Activated CD4-positive, alpha-beta T cell treated with anti-CD3 and anti-CD28 coated beads, Interleukin-2, amount 50 U/mL, for 1 hour (primary cell): ENCODE results near the gene ZNF292.
"Not testable (repeated sequence)": the region's sequence is repeated elsewhere in the genome, so short reads cannot be mapped to it uniquely, and the experiment has no call there.

ENCODE experiments used
- DNase-seq: peaks from one replicate; pipeline ENCODE4 v3.0.0-alpha.2; 2020

ZNF292 gene

DNA sequence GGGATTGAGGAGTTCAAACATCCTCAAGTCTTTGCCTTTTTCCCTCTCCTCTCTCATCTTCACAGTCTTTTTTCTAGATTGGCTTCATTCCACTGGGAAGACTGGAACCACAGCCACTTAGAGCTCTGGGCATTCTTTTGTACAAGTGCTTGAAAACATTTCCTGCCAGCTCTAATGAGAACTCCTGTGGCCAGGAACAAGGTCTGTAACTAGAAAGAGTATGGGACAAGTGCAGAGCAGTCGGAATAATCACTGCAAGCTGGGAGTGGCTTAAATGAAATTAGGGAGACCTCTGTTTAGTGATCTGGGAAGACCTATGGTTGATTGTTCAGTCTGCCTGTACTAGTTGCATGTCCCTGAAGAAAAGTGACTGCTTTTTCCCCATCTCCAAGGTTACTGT is 126.1 kb downstream of the ZNF292 start:
- DNase-seq, result no peak

DNA sequence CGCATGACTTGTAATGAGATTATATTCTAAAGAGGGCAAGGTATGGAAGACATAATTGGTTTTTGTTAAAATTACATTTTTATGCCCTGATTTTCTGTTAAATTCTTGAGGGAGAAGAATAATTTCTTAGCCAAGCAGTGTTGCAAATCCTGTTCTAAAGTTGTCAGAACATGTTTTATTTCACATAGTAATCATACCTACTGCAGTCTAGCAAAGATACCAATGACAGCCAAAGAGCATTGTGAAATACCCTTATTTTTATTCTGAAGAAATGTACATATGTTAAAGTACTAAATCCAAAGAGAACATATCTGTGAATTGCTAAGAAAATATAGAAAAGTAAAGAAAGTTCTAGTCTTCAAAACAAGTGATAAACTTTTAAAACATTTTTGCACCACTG is 127.4 kb downstream of the ZNF292 start:
- DNase-seq, result no peak

DNA sequence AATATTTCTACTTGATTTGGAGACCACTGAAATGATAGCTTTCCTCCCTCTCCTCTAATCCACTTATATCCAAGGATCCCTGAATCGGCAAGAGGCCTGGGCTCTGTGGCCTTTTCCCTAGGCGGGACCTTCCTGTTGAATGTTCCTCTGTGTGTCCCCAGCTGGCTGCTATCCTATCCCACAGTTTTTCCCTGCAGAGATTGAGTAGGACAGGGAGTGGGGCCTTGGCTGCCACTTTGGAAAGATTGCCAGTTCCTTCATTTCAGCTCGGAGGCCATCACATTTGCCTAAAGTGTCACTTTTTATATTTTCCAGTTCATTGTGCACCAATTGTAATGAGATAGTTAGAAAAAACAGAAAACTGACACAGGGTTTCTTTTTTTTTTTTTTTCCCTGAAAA is 128.1 kb downstream of the ZNF292 start:
- no peak for DNase-seq

DNA sequence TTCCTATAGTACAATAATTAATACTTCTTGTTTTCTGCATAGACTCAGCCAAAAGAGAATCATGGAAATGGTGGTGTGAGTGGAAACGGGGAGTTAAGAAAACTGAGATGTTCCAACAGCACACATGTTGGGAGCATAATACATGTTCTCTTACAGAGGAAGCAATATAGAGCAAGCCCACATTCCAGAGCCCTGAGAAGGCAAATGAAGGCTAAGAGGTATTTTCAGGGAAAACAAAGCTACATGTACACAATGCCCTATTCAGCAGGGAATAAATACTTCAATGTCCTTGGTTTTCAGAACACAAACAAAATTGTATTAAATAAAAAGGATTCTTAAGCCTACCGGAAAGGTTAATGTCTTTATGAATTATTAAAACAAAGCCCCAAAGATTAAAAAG is 131.9 kb downstream of the ZNF292 start:
- DNase-seq, result no peak

DNA sequence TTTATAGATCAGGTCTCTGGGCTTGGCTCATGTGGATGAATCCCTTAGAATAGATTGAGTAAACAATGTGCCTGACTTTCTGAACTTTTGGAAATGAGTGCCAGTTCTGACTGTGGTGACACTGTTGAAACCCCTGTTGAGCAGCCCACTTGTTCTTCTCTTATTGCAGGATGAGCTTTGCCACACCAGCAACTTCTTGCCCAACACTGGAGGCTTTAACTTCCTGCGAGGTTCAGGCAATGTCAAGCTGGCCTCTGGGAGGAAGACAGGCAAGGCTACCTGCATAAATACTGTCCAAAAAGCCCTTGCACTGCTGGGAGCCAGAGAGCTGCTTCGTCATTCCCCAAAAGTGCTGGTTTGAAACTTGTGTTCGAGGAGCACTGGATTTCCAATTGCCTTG is 134.2 kb downstream of the ZNF292 start:
- DNase-seq, result no peak

DNA sequence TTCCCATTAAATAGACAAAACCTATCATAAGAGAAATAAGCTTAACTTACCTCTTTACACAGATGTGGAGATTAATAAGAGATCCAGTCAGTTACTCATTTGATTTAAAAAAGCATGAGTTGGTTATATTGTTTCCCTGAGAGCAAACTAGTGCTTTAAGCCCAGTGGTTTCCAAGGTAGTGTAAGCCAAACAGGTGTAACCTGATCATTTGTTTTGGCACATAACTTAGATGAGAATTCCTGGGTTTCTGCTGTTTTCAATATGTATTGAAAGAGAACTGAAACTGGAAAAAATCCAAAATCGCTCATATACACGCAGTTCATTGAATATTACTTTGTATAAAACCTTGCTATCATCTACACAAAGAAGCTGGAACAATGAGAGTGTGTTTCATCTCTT is 136.5 kb downstream of the ZNF292 start:
- no peak for DNase-seq

DNA sequence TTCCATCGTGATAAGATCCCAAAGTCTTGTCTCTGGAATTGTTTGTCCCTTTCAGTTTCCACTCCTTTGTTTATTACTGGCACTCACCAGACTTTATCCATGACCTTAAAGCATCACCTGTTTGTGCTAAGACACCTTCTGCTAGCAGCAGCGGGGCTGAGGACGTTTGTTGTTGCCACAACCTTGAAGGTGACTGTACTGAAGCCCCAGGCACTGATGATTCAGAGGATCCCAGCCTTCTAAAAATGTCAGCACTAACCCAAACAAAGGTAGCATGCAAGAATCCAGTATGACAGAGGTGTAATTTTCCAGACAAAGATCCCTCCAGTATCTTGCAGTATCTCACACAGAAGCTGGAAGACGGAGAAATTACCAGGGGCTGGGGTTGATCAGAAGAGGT is 138.2 kb downstream of the ZNF292 start:
- no peak for DNase-seq

DNA sequence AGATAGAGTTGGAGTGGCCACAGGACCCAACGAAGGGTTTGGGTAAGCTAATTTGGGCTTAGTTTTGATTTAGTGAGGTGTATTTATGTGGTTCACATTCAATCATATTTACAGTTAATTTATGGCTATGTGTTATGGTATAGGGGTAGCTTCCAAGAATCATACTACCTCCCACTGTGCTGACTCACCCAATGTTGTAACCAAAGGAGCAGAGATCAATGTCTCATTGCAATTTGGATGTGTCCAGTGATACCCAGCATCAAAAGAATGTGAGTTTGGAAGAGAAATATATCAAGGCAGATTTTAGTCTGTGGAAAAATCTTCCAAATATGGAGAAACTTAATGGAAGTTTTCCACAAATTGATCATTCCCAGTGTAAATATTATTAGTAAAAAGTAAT is 141.8 kb downstream of the ZNF292 start:
- no peak for DNase-seq

DNA sequence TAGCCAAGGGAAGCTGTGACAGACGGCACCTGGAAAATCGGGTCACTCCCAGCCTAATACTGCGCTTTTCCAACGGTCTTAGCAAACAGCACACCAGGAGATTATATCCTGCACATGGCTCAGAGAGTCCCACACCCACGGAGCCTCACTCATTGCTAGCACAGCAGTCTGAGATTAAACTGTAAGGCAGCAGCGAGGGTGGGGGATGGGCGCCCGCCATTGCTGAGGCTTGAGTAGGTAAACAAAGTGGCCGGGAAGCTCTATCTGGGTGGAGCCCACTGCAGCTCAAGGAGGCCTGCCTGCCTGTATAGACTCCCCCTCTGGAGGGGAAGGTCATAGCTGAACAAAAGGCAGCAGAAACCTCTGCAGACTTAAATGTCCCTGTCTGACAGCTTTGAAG is 145.9 kb downstream of the ZNF292 start:
- not testable (repeated sequence) for DNase-seq

DNA sequence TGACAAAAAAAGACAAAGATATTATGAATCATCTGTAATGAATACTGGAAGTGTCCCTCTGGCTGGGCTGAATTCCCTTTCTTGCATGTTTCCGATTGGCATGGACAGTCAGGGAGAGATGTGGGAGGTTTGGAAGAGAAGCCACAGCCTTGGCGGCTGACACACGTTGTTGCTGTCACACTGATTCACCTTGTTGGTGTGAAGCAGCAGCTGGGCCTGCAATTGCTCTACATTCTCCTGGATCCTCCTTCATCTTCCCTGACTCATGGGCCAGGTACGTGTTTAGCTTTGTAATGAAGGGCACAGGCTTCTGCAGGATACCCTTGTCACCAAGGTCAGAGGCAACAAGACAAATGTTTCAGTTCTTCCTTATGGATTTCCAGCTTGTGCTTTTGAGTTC is 153.6 kb downstream of the ZNF292 start:
- DNase-seq, result no peak

DNA sequence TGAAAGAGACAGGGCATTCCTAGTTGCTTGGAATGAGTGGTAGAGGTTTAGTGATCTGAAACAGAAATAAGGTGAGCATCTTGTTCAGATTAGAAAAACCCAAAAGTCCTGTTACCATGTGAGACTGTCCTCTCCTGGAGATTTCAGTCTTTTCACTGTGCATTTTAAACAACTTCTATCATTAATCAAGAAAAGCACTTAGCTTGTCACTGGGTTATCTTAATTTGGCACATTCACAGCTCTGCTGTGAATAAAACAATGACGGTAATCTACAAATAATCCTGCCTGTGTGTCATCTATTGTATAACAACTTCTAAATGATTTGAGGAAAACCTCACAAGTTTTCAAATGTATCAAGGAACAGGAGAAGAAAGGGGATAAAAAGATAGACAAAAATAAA is 157.5 kb downstream of the ZNF292 start:
- DNase-seq, result no peak
